HG03159 (cell line): Measurements from ENCODE around the gene SLC25A14.
"Not testable (repeated sequence)": the region's sequence is repeated elsewhere in the genome, so short reads cannot be mapped to it uniquely, and the experiment has no call there.

Source experiments
- ATAC-seq: cut with Tn5 transposase; IDR thresholded peaks from one replicate; pipeline ENCODE4 v1.9.1; 2021; ENCODE audit warnings: mild to moderate bottlenecking, moderate library complexity; ENCODE audit not compliant: unreplicated experiment

The SLC25A14 gene

GRCh38 chrX:130339408-130340222 lies at the start of gene SLC25A14:
TSS of gene SLC25A14 (plus strand) at chrX:130339919. CDS start at chrX:130340279, 360 bp downstream.
- peak; percentile 90 for ATAC-seq

GRCh38 chrX:130295519-130296296 lies 44.0 kb upstream of the SLC25A14 start:
- ATAC-seq, result no peak

- no peak for ATAC-seq
Observed at GRCh38 chrX:130296297-130296678, 43.4 kb upstream of the SLC25A14 start.

- ATAC-seq, result no peak
Observed at GRCh38 chrX:130296743-130297142, 43.0 kb upstream of the SLC25A14 start.

GRCh38 chrX:130299279-130300009 lies 40.3 kb upstream of the SLC25A14 start:
- ATAC-seq, result no peak

GRCh38 chrX:130300010-130300282 lies 39.8 kb upstream of the SLC25A14 start:
- ATAC-seq, result no peak

- no peak for ATAC-seq
Observed at GRCh38 chrX:130301405-130301804, 38.3 kb upstream of the SLC25A14 start.

- ATAC-seq, result no peak
Observed at GRCh38 chrX:130301977-130302376, 37.7 kb upstream of the SLC25A14 start.

GRCh38 chrX:130304587-130305368 lies 34.9 kb upstream of the SLC25A14 start:
- no peak for ATAC-seq

GRCh38 chrX:130319886-130320285 lies 19.8 kb upstream of the SLC25A14 start:
- not testable (repeated sequence) for ATAC-seq

GRCh38 chrX:130321550-130321949 lies 18.2 kb upstream of the SLC25A14 start:
- ATAC-seq, result peak; percentile 79

- no peak for ATAC-seq
Observed at GRCh38 chrX:130330146-130330545, 9.6 kb upstream of the SLC25A14 start.

GRCh38 chrX:130330706-130331105 lies 9.0 kb upstream of the SLC25A14 start:
- peak; percentile 72 for ATAC-seq

- ATAC-seq, result no peak
Observed at GRCh38 chrX:130336531-130336930, 3.2 kb upstream of the SLC25A14 start.

GRCh38 chrX:130338869-130339268 lies 850 bp upstream of the SLC25A14 start:
- not testable (repeated sequence) for ATAC-seq

GRCh38 chrX:130340271-130340670 lies 552 bp downstream of the SLC25A14 start:
- peak; percentile 4 for ATAC-seq

- no peak for ATAC-seq
Observed at GRCh38 chrX:130343411-130343810, 3.7 kb downstream of the SLC25A14 start.

- ATAC-seq, result no peak
Observed at GRCh38 chrX:130347321-130347720, 7.6 kb downstream of the SLC25A14 start.

GRCh38 chrX:130351567-130351966 lies 11.8 kb downstream of the SLC25A14 start:
- ATAC-seq, result no peak

GRCh38 chrX:130352050-130352449 lies 12.3 kb downstream of the SLC25A14 start:
- not testable (repeated sequence) for ATAC-seq

- no peak for ATAC-seq
Observed at GRCh38 chrX:130376077-130376476, 36.4 kb downstream of the SLC25A14 start.
